8988T (cell line): ENCODE results near the gene ARHGAP10.

Source experiments
- DNase-seq: peaks from one replicate; pipeline ENCODE4 v3.0.0; 2011

ARHGAP10 gene

GRCh38 chr4:147828331-147828905 is 96.5 kb downstream of the ARHGAP10 start:
- no peak for DNase-seq

- DNase-seq: no peak
These were observed 97.7 kb downstream of the ARHGAP10 start for GRCh38 chr4:147829401-147830101.

GRCh38 chr4:147830102-147830463 is 98.2 kb downstream of the ARHGAP10 start:
- no peak for DNase-seq

GRCh38 chr4:147830987-147831386 is 99.1 kb downstream of the ARHGAP10 start:
- no peak for DNase-seq

- peak; percentile 19 for DNase-seq
These were observed 99.8 kb downstream of the ARHGAP10 start for GRCh38 chr4:147831551-147832171.

GRCh38 chr4:147833254-147833653 is 101.4 kb downstream of the ARHGAP10 start:
- no peak for DNase-seq

- DNase-seq: no peak
These were observed 101.9 kb downstream of the ARHGAP10 start for GRCh38 chr4:147833741-147834140.

- no peak for DNase-seq
These were observed 102.6 kb downstream of the ARHGAP10 start for GRCh38 chr4:147834480-147834879.

- no peak for DNase-seq
These were observed 104.9 kb downstream of the ARHGAP10 start for GRCh38 chr4:147836807-147837206.

- DNase-seq: no peak
These were observed 105.5 kb downstream of the ARHGAP10 start for GRCh38 chr4:147837435-147837834.

- DNase-seq: no peak
These were observed 106.0 kb downstream of the ARHGAP10 start for GRCh38 chr4:147837854-147838253.

GRCh38 chr4:147839200-147839599 is 107.3 kb downstream of the ARHGAP10 start:
- DNase-seq: no peak

GRCh38 chr4:147839663-147840062 is 107.8 kb downstream of the ARHGAP10 start:
- no peak for DNase-seq

GRCh38 chr4:147840838-147841738 is 109.2 kb downstream of the ARHGAP10 start:
- DNase-seq: no peak

GRCh38 chr4:147842573-147842972 is 110.7 kb downstream of the ARHGAP10 start:
- no peak for DNase-seq

GRCh38 chr4:147843162-147843561 is 111.3 kb downstream of the ARHGAP10 start:
- peak; percentile 35 for DNase-seq

GRCh38 chr4:147844781-147845180 is 112.9 kb downstream of the ARHGAP10 start:
- no peak for DNase-seq

GRCh38 chr4:147846318-147847155 is 114.6 kb downstream of the ARHGAP10 start:
- DNase-seq: no peak

- DNase-seq: no peak
These were observed 116.1 kb downstream of the ARHGAP10 start for GRCh38 chr4:147847751-147848590.

GRCh38 chr4:147848634-147849033 is 116.7 kb downstream of the ARHGAP10 start:
- no peak for DNase-seq

- DNase-seq: no peak
These were observed 119.2 kb downstream of the ARHGAP10 start for GRCh38 chr4:147851135-147851534.
